Suprapubic skin (tissue), 4 donors: Measurements from ENCODE around the gene CSF1R. TPM values are rescaled to one million over a fixed set of nuclear protein-coding genes. Genes with fewer than 3 reads are reported as not detected.
A peak's percentile ranks its signal among the peaks of the same experiment; 100 is the strongest.

ENCODE experiments used
- DNase-seq, 2 donors: peaks; one replicate each; pipeline ENCODE4 v3.0.0-alpha.2; 2019; ENCODE audit warnings: low spot score in 2 of 2
- H3K27ac ChIP-seq: fragments of 200-600 bp; sonication (generic); one replicate; pipeline ENCODE4 v1.5.1; 2019
- H3K27me3 ChIP-seq: fragments of 200-600 bp; sonication (generic); one replicate; pipeline ENCODE4 v1.5.1; 2019
- H3K36me3 ChIP-seq: fragments of 200-600 bp; sonication (generic); one replicate; pipeline ENCODE4 v1.5.1; 2019
- H3K4me1 ChIP-seq: fragments of 200-600 bp; sonication (generic); one replicate; pipeline ENCODE4 v1.5.1; 2019
- H3K4me3 ChIP-seq: fragments of 200-600 bp; sonication (generic); one replicate; pipeline ENCODE4 v1.5.1; 2019; ENCODE audit warnings: mild to moderate bottlenecking
- H3K9me3 ChIP-seq: fragments of 200-600 bp; sonication (generic); one replicate; pipeline ENCODE4 v1.5.1; 2019
- CTCF ChIP-seq, 2 donors: fragments of 200-600 bp in 1 of 2; fragments of 450-650 bp in 1 of 2; sonication (generic) in 1 of 2; IDR thresholded peaks; one replicate each; pipeline ENCODE4 v1.5.1; 2016 to 2019; ENCODE audit warnings: antibody characterized with exemption in 2 of 2, mild to moderate bottlenecking in 1 of 2, moderate library complexity in 1 of 2
- EP300 ChIP-seq: sonication (generic); formaldehyde crosslinking; IDR thresholded peaks from one replicate; pipeline ENCODE4 v1.6.1; 2017; ENCODE audit warnings: antibody characterized with exemption
- POLR2A ChIP-seq, 2 donors: fragments of 450-650 bp; IDR thresholded peaks; one replicate each; pipeline ENCODE4 v1.6.1; 2017; ENCODE audit warnings: antibody characterized with exemption in 2 of 2, mild to moderate bottlenecking in 2 of 2, moderate library complexity in 2 of 2
- POLR2AphosphoS5 ChIP-seq, 3 donors: sonication (generic); formaldehyde crosslinking; IDR thresholded peaks; one replicate each; pipeline ENCODE4 v1.6.1; 2017; ENCODE audit warnings: antibody characterized with exemption in 3 of 3
- WGBS: methylation state at CpG from one replicate; pipeline ENCODE4 v1.1.5; 2018; 5-methylcytosine and 5-hydroxymethylcytosine counted together
- total RNA-seq, 4 donors: library from RNA; depleted of rRNA; stranded (reverse); fragments of >200 nt; gene quantifications; one replicate each; pipeline ENCODE4 v1.1.0, GENCODE V29; 2016

CSF1R gene
- total RNA-seq, 4 donors from 2014 or later, result 9.9 to 39.7 (median 19.7) TPM

GRCh38 chr5:150082889-150083288 lies 3.5 kb downstream of the CSF1R start:
- no peaks in the 10 kb centered on the region for H3K9me3 ChIP-seq
- H3K4me1 ChIP-seq, result no peaks in the 10 kb centered on the region
- TF ChIP-seq CTCF (IDR thresholded peaks at IDR 0.05), result no peak
- TF ChIP-seq EP300, result no peak
- no peak for TF ChIP-seq POLR2AphosphoS5 (IDR thresholded peaks at IDR 0.05)
- TF ChIP-seq POLR2A (IDR thresholded peaks at IDR 0.05), result no peak
- H3K36me3 ChIP-seq, result no peaks in the 10 kb centered on the region
- peaks cover 3% of the 10 kb centered on the region for H3K27me3 ChIP-seq
- peak in 1 of 2 donors; percentile 75 for DNase-seq
- 71% methylated on average over 6 of the region's 6 CpGs for WGBS
- no peak overlapping the region for H3K27ac ChIP-seq
- peak overlapping the region; percentile 18 for H3K4me3 ChIP-seq

- Histone ChIP-seq H3K27ac (no peak overlapping the region), H3K4me1 (no peaks in the 10 kb centered on the region), H3K4me3 (no peak overlapping the region), H3K36me3 (no peaks in the 10 kb centered on the region), H3K27me3 (peaks cover 3% of the 10 kb centered on the region), H3K9me3 (no peaks in the 10 kb centered on the region)
- DNase-seq, result peak in 1 of 2 donors; percentile 41
- TF ChIP-seq EP300, result no peak
- TF ChIP-seq POLR2A (IDR thresholded peaks at IDR 0.05), result no peak
- no peak for TF ChIP-seq CTCF (IDR thresholded peaks at IDR 0.05)
- TF ChIP-seq POLR2AphosphoS5 (IDR thresholded peaks at IDR 0.05), result no peak
- WGBS, result 31% methylated on average over 3 of the region's 3 CpGs
These were observed 4.0 kb downstream of the CSF1R start for GRCh38 chr5:150082374-150082773.

GRCh38 chr5:150081541-150082283 lies 4.6 kb downstream of the CSF1R start:
- DNase-seq, result peak in 1 of 2 donors; percentile 79

GRCh38 chr5:150080696-150081435 lies 5.5 kb downstream of the CSF1R start:
- H3K4me3 ChIP-seq, result no peak overlapping the region
- TF ChIP-seq POLR2A (IDR thresholded peaks at IDR 0.05), result no peak
- no peaks in the 10 kb centered on the region for H3K4me1 ChIP-seq
- H3K36me3 ChIP-seq, result no peaks in the 10 kb centered on the region
- no peaks in the 10 kb centered on the region for H3K9me3 ChIP-seq
- DNase-seq, result peak in 1 of 2 donors; percentile 54
- H3K27ac ChIP-seq, result no peak overlapping the region
- H3K27me3 ChIP-seq, result peaks cover 2% of the 10 kb centered on the region
- WGBS, result 88% methylated on average over 14 of the region's 15 CpGs

More at GRCh38 chr5:150081541-150082283, 4.6 kb downstream of the CSF1R start:
- Histone ChIP-seq H3K27me3 (peaks cover 3% of the 10 kb centered on the region), H3K27ac (no peak overlapping the region), H3K9me3 (no peaks in the 10 kb centered on the region), H3K4me1 (no peaks in the 10 kb centered on the region), H3K4me3 (no peak overlapping the region), H3K36me3 (no peaks in the 10 kb centered on the region)
- 33% methylated on average over 12 of the region's 15 CpGs for WGBS
- TF ChIP-seq POLR2AphosphoS5 (IDR thresholded peaks at IDR 0.05) (no peak), EP300 (no peak), CTCF (IDR thresholded peaks at IDR 0.05) (no peak), POLR2A (IDR thresholded peaks at IDR 0.05) (no peak)

- TF ChIP-seq POLR2AphosphoS5 (IDR thresholded peaks at IDR 0.05) (no peak), POLR2A (IDR thresholded peaks at IDR 0.05) (no peak), EP300 (no peak), CTCF (IDR thresholded peaks at IDR 0.05) (no peak)
- Histone ChIP-seq H3K27ac (no peak overlapping the region), H3K4me3 (no peak overlapping the region), H3K36me3 (no peaks in the 10 kb centered on the region), H3K4me1 (no peaks in the 10 kb centered on the region), H3K27me3 (no peaks in the 10 kb centered on the region), H3K9me3 (no peaks in the 10 kb centered on the region)
- 96% methylated on average over 6 of the region's 19 CpGs for WGBS
- DNase-seq, result peak in 1 of 2 donors; percentile 75
These were observed 6.4 kb downstream of the CSF1R start for GRCh38 chr5:150079909-150080461.
